ENCODE measurements around the gene MACROD1. TPM values are rescaled to one million over a fixed set of nuclear protein-coding genes. Genes with fewer than 3 reads are reported as not detected.

MACROD1 gene
- total and polyA plus RNA-seq, 2 of the 13 experiments (the other 11 are each of a cell fraction or from before 2014, with no cell fraction given): 23.1 to 34.5 TPM

- TF ChIP-seq ZBTB21 (CRISPR knock-in tag; IDR thresholded peaks at IDR 0.05) (no peak), ZNF879 (CRISPR knock-in tag; IDR thresholded peaks at IDR 0.05) (no peak; the same call in 1 of the 2 replicates), NFATC3 (CRISPR knock-in tag; IDR thresholded peaks at IDR 0.05) (no peak), SMAD9 (CRISPR knock-in tag; IDR thresholded peaks at IDR 0.05) (peak; percentile 19; the same call in 1 of the 2 replicates), GATA4 (IDR thresholded peaks at IDR 0.05; ENCODE audit: borderline replicate concordance, low read depth) (no peak), ZNF501 (CRISPR knock-in tag; IDR thresholded peaks at IDR 0.05) (peak; percentile 8; the same call in 1 of the 2 replicates), MBNL3 (CRISPR knock-in tag; conservative IDR thresholded peaks at IDR 0.05) (no peak), ZBTB7A (CRISPR knock-in tag; IDR thresholded peaks at IDR 0.05) (no peak), ATF2 (CRISPR knock-in tag; IDR thresholded peaks at IDR 0.05) (no peak), MYC (CRISPR knock-in tag; IDR thresholded peaks at IDR 0.05; ENCODE audit: borderline replicate concordance) (no peak), ZBTB1 (CRISPR knock-in tag; IDR thresholded peaks at IDR 0.05; ENCODE audit: borderline replicate concordance) (no peak), ZNF296 (CRISPR knock-in tag; conservative IDR thresholded peaks at IDR 0.05) (0 out of 2 replicates have a peak, but pooled peaks have one; percentile 53), ZNF407 (CRISPR knock-in tag; IDR thresholded peaks at IDR 0.05; ENCODE audit: not compliant biosample characterization) (no peak), ZNF556 (CRISPR knock-in tag; IDR thresholded peaks at IDR 0.05; ENCODE audit: borderline replicate concordance) (no peak), REXO4 (CRISPR knock-in tag; IDR thresholded peaks at IDR 0.05; ENCODE audit: borderline replicate concordance) (0 out of 2 replicates have a peak, but pooled peaks have one; percentile 44), CHCHD3 (CRISPR knock-in tag; IDR thresholded peaks at IDR 0.05) (no peak), ZNF3 (CRISPR knock-in tag; IDR thresholded peaks at IDR 0.05) (no peak), POGZ (CRISPR knock-in tag; IDR thresholded peaks at IDR 0.05) (no peak), ZNF263 (CRISPR knock-in tag; IDR thresholded peaks at IDR 0.05) (no peak), CC2D1A (CRISPR knock-in tag; IDR thresholded peaks at IDR 0.05) (no peak)
Observed at GRCh38 chr11:63986932-63987513, 178.9 kb downstream of the MACROD1 start (continued).

Data from HepG2 (cell line).